Stimulated activated CD8-positive, alpha-beta memory T cell treated with anti-CD3 and anti-CD28 coated beads, Interleukin-4, amount 100 ng/mL, for 24 hours (primary cell): ENCODE measurements around the gene GRIN3B.

Experiments
- DNase-seq: peaks from one replicate; pipeline ENCODE4 v3.0.0-alpha.2; 2020; ENCODE audit warnings: low read depth

The GRIN3B gene

DNA sequence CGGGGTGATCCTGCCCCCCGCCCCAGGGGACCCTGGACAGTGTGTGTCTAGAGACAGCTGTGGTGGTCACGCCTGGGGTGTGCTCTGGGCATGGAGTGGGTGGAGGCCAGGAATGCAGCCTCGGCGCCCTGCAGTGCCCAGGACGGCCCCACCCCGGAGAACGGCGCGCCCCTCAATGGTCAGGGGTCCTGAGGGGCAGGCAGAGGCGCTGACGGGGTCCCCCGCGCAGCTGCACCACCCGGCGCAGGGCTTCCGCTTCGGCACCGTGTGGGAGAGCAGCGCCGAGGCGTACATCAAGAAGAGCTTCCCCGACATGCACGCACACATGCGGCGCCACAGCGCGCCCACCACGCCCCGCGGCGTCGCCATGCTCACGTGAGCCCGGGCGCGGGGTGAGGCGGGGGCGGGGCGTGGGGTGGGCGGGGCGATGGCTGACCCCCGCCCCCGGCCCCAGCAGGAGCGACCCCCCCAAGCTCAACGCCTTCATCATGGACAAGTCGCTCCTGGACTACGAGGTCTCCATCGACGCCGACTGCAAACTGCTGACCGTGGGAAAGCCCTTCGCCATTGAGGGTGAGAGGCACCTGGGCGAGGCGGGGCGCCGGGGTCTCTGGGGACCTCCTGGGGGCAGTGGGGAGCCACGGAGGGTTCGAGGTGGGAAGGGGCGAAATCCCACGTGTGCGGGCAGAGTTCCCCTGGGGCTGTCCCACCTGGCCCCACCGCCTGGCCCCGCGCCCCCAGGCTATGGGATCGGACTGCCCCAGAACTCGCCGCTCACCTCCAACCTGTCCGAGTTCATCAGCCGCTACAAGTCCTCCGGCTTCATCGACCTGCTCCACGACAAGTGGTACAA, 7.4 kb downstream of the GRIN3B start:
- DNase-seq = no peak

- DNase-seq = no peak
Measured at GRCh38 chr19:1008268-1009040, 8.2 kb downstream of the GRIN3B start.

- no peak for DNase-seq
Measured at GRCh38 chr19:1009041-1009980, 9.1 kb downstream of the GRIN3B start.

DNA sequence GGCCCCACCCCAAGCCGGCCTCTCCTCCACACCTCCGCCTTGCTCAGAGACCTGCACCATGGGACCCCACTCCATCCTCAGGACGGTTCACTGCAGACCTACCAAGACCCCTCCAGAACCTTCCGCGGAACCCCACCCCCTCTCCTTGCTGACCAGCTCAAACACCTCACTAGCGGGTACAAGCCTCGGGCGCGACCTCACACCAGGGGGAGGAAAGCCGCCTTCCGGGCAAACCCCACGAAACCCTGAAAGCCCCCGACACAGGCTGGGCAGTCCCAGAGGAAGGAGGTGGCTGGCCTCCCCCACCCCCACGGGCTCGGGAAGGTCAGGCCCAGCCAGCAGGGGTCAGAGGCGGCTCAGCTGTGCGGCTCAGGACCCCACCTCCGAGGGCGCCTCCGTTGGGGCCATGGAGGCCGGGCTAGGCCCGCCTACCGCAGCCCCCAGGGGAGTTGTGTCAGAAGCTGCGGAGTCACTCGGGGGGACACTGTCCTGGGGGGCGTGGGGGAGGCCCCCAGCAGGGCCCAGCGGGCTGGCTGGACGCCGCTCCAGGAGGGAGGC, 9.8 kb downstream of the GRIN3B start:
- no peak for DNase-seq

DNA sequence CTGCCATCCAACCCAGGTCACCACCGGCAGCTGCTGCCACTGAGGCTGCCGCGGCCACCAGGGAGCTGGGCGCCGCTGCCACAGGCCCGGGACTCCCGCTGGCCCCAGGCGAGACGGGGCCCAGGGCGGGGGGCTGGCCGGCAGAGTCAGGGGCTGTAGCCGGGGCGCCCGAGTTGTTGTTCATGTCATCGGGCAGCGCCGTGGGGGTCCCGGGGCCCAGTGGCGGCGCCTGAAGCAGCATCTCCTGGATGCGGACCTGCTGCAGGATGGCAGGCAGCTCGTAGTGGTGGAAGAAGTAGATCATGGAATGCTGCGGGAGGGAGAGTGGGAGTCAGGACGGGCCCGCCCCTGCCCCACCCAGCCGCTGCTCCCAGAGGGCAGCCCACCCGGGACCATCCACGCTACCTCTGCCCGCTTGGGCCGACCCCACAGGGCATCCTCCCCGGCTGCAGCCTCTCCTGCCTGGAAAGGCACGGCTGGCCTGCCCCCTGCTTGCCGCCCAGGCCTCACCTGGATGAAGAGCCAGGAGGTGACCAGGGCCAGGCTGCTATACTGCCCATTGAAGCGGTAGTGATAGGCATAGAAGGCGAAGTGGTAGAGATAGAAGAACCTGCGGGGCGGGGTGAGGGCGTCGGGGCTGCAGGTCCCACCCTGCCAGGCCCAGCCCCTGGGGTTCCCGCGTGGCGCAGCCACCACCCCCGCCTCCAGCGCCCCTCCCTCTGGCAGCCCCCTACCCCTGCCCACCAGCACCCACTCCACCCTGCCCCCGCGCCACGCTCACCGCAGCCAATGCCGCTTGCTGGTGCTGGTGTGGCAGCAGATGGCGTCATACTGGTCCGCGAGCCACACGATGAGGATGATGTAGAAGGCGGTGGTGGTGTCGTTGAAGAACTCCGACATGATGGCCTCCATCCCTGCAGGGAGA, 10.6 kb downstream of the GRIN3B start:
- no peak for DNase-seq

- no peak for DNase-seq
Measured at GRCh38 chr19:1011831-1012333, 11.7 kb downstream of the GRIN3B start.

DNA sequence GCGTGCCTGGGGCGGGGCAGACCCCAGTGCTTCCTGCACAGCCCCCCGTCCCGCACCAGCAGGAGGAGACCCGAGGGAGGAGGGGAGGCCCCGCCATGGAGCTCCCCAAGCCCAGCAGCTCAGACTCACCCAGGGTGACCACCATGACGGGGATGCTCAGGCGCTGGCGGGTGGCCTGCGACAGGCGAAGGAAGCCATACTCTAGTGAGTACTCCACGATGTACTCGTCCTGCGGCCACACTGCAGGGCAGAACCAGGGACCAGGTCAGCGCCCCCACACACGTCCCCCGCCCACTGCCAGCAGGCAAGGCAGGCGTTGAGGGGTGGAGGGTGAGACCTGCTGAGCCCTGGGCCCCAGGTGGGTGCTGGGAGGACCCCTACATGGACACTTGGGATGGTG, 12.1 kb downstream of the GRIN3B start:
- DNase-seq = no peak

DNA sequence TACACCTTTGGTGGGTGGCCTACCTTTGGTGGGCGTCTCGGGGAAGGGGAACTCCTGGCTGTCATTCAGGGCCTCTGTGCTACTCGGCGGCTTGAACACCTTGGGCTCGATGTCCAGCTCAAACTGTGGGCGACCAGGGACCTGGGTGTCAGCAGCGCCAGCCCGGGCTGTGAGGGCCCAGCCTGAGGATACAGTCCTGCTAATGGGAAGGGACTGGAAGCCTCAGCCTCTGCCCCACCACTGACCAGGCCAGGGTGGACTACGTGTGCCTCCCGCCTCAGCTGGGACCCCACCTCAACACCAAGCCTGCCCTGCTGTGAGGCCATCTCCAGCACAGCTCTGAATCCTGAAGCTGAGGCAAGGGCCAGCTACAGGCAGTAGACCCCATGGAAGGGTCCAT, 13.0 kb downstream of the GRIN3B start:
- no peak for DNase-seq

- DNase-seq = no peak
Measured at GRCh38 chr19:1014161-1015060, 14.2 kb downstream of the GRIN3B start.

DNA sequence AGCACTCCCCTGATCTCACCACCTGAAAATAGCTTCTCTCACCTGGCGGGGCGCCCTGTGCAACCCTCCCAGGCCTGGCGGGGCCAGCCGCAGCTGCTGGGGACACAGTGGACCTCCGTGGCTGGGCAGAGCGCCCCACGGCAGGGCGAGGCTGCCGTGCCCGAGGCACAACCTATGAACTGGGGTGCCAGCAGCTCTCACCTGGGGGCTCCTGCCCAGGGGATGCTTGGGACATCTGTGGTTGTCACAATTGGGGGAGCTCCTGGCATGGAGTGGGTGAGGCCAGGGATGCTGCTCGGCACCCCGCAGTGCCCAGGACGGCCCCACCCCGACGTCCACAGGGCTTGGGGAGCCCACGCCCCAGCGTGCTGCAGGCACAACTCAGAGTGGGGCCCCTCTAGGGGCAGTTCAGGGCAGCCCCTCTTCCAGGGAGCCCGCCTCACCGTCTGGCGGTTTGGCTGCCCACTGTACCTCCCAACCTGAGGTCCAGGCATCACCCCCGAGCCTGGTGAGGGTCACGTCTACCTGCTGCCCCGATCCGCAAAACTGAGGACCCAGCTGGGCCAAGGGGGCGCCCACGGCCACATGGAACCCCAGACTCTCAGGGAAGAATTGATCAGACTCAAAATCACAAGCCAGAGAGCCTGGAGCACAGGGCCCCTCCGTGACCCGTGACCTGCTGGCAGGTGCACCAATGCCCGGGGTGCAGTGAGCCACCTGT, 15.0 kb downstream of the GRIN3B start:
- no peak for DNase-seq

- no peak for DNase-seq
Measured at GRCh38 chr19:1015782-1016646, 15.8 kb downstream of the GRIN3B start.

DNA sequence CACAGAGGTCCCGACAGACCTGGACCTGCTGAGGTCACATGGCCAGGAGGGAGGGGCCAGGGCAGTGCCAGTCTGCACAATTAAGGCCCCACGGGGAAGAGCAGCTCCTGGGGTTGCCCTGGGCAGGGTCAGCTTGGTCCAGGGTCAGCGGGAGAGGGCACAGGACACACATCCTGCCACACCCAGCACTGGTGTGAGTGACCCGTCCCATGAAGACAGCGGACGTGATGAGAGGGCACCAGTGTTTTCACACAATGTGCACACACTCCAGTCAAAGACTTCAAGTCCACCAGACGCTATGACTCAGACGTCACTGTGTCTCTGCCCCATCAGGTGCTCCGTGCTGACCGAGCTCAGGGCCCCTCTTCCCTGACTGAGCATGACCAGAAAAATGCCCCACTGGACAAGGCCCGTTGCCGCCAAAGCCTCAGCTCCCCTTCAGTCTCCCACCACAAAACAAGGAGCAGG, 16.5 kb downstream of the GRIN3B start:
- DNase-seq = no peak

DNA sequence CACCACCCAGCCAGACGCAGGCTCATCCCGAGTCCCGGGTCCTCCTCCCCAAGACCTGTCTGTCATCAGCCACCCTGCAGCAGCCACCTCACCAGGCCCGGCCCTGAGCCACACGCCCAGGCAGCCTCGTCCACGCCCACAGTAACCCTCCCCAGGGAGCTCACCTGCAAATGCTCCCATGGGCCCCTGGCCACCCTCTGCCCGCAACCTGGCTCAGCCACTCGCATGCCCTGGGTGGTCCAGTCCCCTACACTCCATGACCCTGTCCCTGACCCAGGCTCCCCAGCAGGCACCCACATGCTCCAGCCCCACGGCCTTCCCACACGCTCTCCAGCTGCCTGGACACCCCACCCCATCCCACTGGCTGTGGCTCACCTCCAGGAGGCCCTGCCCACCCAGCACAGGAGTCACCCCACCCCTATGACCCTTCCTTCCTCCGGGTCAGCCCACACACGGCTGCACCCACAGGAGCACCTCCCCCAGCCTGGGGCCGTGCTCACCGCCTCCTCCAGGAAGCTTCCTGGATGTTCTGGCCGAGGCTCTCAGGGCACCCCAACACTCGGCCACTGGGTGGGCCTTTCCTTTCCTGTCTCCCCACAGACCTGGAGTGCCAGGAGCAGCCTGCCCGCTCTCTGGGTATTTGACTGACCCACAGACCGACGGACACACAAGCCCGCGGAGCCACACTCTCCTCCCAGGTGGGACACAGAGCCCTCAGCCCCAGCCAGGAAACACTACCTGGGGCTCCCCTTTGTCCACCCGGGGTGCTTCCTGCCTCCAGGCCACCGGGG, 17.1 kb downstream of the GRIN3B start:
- DNase-seq = no peak

DNA sequence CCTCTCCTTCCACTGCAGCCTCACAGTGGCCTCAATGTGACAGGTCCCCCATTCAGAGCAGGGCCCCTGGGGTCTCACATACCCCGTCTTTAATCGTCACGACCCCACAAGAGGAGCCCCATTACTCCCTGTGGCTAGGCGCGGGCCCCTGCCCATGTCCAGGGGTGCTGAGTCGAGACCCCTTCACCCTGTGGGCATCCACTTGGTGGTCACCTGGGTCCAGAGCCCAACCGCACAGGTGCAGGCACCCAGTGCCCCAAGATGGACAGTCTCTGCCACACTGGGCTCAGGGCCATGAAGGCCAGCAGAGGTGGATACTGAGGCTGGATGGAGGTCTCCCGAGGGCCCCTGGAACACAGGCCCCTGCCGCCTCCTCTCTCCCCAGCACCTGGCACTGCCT, 17.7 kb downstream of the GRIN3B start:
- no peak for DNase-seq

- DNase-seq = no peak
Measured at GRCh38 chr19:1018393-1018792, 18.2 kb downstream of the GRIN3B start.

DNA sequence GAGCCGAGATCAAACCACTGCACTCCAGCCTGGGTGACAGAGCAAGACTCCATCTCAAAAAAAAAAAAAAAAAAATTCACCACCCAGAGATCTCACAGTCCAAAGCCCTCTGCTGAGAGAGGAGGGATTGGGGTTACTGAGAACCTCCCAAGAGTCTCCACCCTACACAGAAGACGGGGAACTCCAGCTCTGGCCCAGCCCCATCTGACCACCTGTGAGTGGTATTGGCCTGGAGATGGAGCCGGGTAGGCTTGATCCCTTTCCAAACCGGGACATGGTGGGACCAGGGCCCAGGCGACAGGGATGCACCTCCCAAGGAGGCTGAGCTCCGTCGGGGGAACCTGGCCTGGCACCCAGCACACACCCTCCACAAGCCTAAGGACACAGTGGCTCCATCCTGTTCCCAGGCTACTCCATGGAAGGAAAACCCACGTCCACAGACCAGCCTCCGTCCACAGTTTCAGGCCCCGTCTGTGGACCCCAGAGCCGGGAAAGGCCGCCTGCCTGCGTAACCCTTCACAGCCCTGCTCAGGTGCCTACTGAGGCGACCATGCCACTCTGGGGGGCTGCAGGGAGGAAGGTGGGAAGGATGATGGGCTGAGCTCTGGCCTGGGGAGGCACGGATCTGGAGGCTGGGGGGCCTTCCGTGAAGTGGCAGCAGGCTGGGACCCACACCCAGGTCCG, 18.9 kb downstream of the GRIN3B start:
- DNase-seq = no peak
